B cell (primary cell): ENCODE measurements around the gene PAM. TPM values are rescaled to one million over a fixed set of nuclear protein-coding genes. Genes with fewer than 3 reads are reported as not detected.

Source experiments
- ATAC-seq: fragments of 200-7000 bp; cut with Tn5 transposase; one replicate; pipeline ENCODE4 v1.10.0; 2021; ENCODE audit warnings: low read depth, mild to moderate bottlenecking, moderate number of reproducible peaks, moderate library complexity
- CTCF ChIA-PET: fragments of 350-600 bp; sonication (Branson Sonifier 250); formaldehyde crosslinking; loops from one replicate; lab custom pipeline; 2021; ENCODE audit warnings: antibody characterized with exemption, inconsistent platforms; lab: Charles Lee
- POLR2A ChIA-PET: fragments of 350-600 bp; sonication (Branson Sonifier 250); formaldehyde crosslinking; loops from one replicate; lab custom pipeline; 2021; ENCODE audit warnings: antibody characterized with exemption; lab: Charles Lee
- DNase-seq: peaks from one replicate; pipeline ENCODE4 v3.0.0; 2013
- H2AFZ ChIP-seq: 2 replicates; pipeline ENCODE4 v1.6.1; 2012; ENCODE audit warnings: mild to moderate bottlenecking, low read depth, low read length; ENCODE audit not compliant: insufficient read depth, poor library complexity, severe bottlenecking
- H3K27ac ChIP-seq, 2 donors: 1 replicate in 1 of 2; 2 replicates in 1 of 2; pipeline ENCODE4 v1.5.1; 2012 to 2013; ENCODE audit warnings: low read length in 2 of 2, mild to moderate bottlenecking in 2 of 2, moderate library complexity in 1 of 2
- H3K27me3 ChIP-seq, 4 experiments: fragments of 200-600 bp in 1 of 4; sonication (generic) in 1 of 4; replicated peaks in 1 of 4; 1 replicate in 2 of 4; 2 replicates in 2 of 4; pipeline versions ENCODE4 v1.6.1 to v1.7.0; 2013 to 2016; ENCODE audit warnings: low read length in 3 of 4, mild to moderate bottlenecking in 2 of 4, mixed read lengths in 1 of 4, moderate library complexity in 1 of 4; ENCODE audit not compliant: insufficient read depth in 4 of 4, control insufficient read depth in 3 of 4; ENCODE audit errors: control extremely low read depth in 1 of 4
- H3K36me3 ChIP-seq, 2 experiments: replicated peaks in 1 of 2; 1 replicate in 1 of 2; 2 replicates in 1 of 2; pipeline versions ENCODE4 v1.6.1 to v1.7.1; 2013; ENCODE audit warnings: low read length in 1 of 2; ENCODE audit not compliant: insufficient read depth in 2 of 2, control insufficient read depth in 1 of 2; ENCODE audit errors: control extremely low read depth in 1 of 2, extremely low read depth in 1 of 2
- H3K4me1 ChIP-seq, 2 donors: fragments of 200-600 bp in 1 of 2; sonication (generic) in 1 of 2; 1 replicate in 1 of 2; 2 replicates in 1 of 2; pipeline versions ENCODE4 v1.5.1 to v1.6.1; 2013 to 2017; ENCODE audit warnings: low read length in 2 of 2; ENCODE audit not compliant: control insufficient read depth in 2 of 2, insufficient read depth in 2 of 2
- H3K4me2 ChIP-seq: replicated peaks from 2 replicates; pipeline ENCODE3; 2012; ENCODE audit warnings: mild to moderate bottlenecking, low read depth, low read length; ENCODE audit not compliant: poor library complexity, severe bottlenecking
- H3K4me3 ChIP-seq, 5 experiments: fragments of 200-600 bp in 1 of 5; sonication (generic) in 1 of 5; 1 replicate in 3 of 5; 2 replicates in 2 of 5; pipeline versions ENCODE4 v1.5.1 to v1.7.0; 2011 to 2016; ENCODE audit warnings: low read length in 4 of 5, mild to moderate bottlenecking in 4 of 5, low read depth in 2 of 5, control low read depth in 1 of 5, moderate library complexity in 1 of 5; ENCODE audit not compliant: insufficient read depth in 1 of 5; ENCODE audit errors: control extremely low read depth in 1 of 5, extremely low read depth in 1 of 5
- H3K79me2 ChIP-seq: fragments of 200-600 bp; sonication (generic); one replicate; pipeline ENCODE4 v1.6.0; 2016; ENCODE audit warnings: low read length; ENCODE audit not compliant: control insufficient read depth, insufficient read depth
- H3K9ac ChIP-seq: fragments of 200-600 bp; sonication (generic); 2 replicates; pipeline ENCODE4 v1.6.1; 2017; ENCODE audit warnings: mild to moderate bottlenecking, low read length, moderate library complexity
- H3K9me3 ChIP-seq, 3 donors: one replicate each; pipeline versions ENCODE4 v1.6.1 to v1.7.1; 2013; ENCODE audit warnings: low read length in 2 of 3; ENCODE audit not compliant: control insufficient read depth in 2 of 3, insufficient read depth in 1 of 3; ENCODE audit errors: control extremely low read depth in 1 of 3
- H4K20me1 ChIP-seq: 2 replicates; pipeline ENCODE4 v1.6.0; 2012; ENCODE audit warnings: mild to moderate bottlenecking, low read length; ENCODE audit not compliant: insufficient read depth, control insufficient read depth, poor library complexity, severe bottlenecking
- H3K27ac Mint-ChIP-seq: one replicate; pipeline ENCODE4 v1.8.0; 2021; ENCODE audit warnings: mixed read lengths
- H3K27me3 Mint-ChIP-seq: one replicate; pipeline ENCODE4 v1.8.0; 2021; ENCODE audit warnings: mixed read lengths
- H3K4me1 Mint-ChIP-seq: one replicate; pipeline ENCODE4 v1.8.0; 2021; ENCODE audit warnings: mixed read lengths
- H3K4me3 Mint-ChIP-seq: one replicate; pipeline ENCODE4 v1.8.0; 2021; ENCODE audit warnings: mixed read lengths
- H3K9me3 Mint-ChIP-seq: one replicate; pipeline ENCODE4 v1.8.0; 2022; ENCODE audit warnings: mixed read lengths; ENCODE audit not compliant: insufficient read depth
- CTCF ChIP-seq: fragments of 200-600 bp; IDR thresholded peaks from one replicate; pipeline ENCODE4 v1.8.0; 2022; ENCODE audit warnings: antibody characterized with exemption, mild to moderate bottlenecking
- EZH2 ChIP-seq: IDR thresholded peaks from 2 replicates; pipeline ENCODE4 v1.6.1; 2012; ENCODE audit warnings: borderline replicate concordance, low read depth, mild to moderate bottlenecking, moderate library complexity, low read length; ENCODE audit not compliant: insufficient read depth, poor library complexity, severe bottlenecking
- WGBS: methylation state at CpG from one replicate; pipeline ENCODE4 v1.1.5; 2013; ENCODE audit warnings: missing lambda C conversion rate; ENCODE audit not compliant: insufficient coverage; 5-methylcytosine and 5-hydroxymethylcytosine counted together
- intact Hi-C: fragments of 100-400 bp; cut with micrococcal nuclease; formaldehyde crosslinking; loops from one replicate; pipeline ENCODE4 v1.10.0; 2022
- polyA plus RNA-seq: library from polyadenylated mRNA; depleted of rRNA; stranded (reverse); fragments of >200 nt; gene quantifications from 2 replicates; pipeline ENCODE4 v1.2.3, GENCODE V29; 2012
- total RNA-seq, 2 donors: library from RNA; stranded (reverse); fragments of 120-200 nt in 1 of 2; gene quantifications; 1 replicate in 1 of 2; 2 replicates in 1 of 2; pipeline versions ENCODE4 v1.2.3 to v1.2.4, GENCODE V29; 2013 to 2022

PAM gene
- total and polyA plus RNA-seq, 2 donors (not counting 1 experiment from before 2014, with no cell fraction given): 1.00 to 34.8 TPM

GRCh38 chr5:102798104-102798785 is 43.1 kb downstream of the PAM start:
- H3K4me3 Mint-ChIP-seq: no peak overlapping the region
- ATAC-seq: no peak
- Histone ChIP-seq H3K9me3 (no peaks in the 10 kb centered on the region), H3K79me2 (no peaks in the 10 kb centered on the region), H3K36me3 (no peaks in the 10 kb centered on the region), H3K27ac (no peak overlapping the region), H3K4me1 (no peaks in the 10 kb centered on the region), H2AFZ (no peak overlapping the region), H3K9ac (no peak overlapping the region), H3K4me3 (no peak overlapping the region), H3K4me2 (no peak overlapping the region), H4K20me1 (no peaks in the 10 kb centered on the region), H3K27me3 (no peaks in the 10 kb centered on the region)
- ChIA-PET CTCF (no interaction called here), POLR2A (no interaction called here)
- peaks cover 14% of the 10 kb centered on the region for H3K4me1 Mint-ChIP-seq
- H3K27ac Mint-ChIP-seq: no peak overlapping the region
- intact Hi-C loops: no loop called here
- H3K27me3 Mint-ChIP-seq: no peaks in the 10 kb centered on the region
- TF ChIP-seq CTCF: no peak
- TF ChIP-seq EZH2: no peak
- DNase-seq: no peak
- 93% methylated on average over 2 of the region's 5 CpGs for WGBS
- no peaks in the 10 kb centered on the region for H3K9me3 Mint-ChIP-seq

GRCh38 chr5:102799017-102799416 is 43.9 kb downstream of the PAM start:
- H3K79me2 ChIP-seq: no peaks in the 10 kb centered on the region
- WGBS: 80% methylated on average over 1 of the region's 2 CpGs
- no peaks in the 10 kb centered on the region for H4K20me1 ChIP-seq
- no peaks in the 10 kb centered on the region for H3K27me3 ChIP-seq
- H3K4me1 Mint-ChIP-seq: peaks cover 14% of the 10 kb centered on the region
- no peak overlapping the region for H3K27ac ChIP-seq
- TF ChIP-seq EZH2 (no peak), CTCF (no peak)
- no peak overlapping the region for H3K9ac ChIP-seq
- H3K9me3 ChIP-seq: no peaks in the 10 kb centered on the region
- H3K4me1 ChIP-seq: no peaks in the 10 kb centered on the region
- no peak overlapping the region for H3K4me2 ChIP-seq
- DNase-seq (no peak), ATAC-seq (no peak)
- H3K27ac Mint-ChIP-seq: no peak overlapping the region
- ChIA-PET CTCF (no interaction called here), POLR2A (no interaction called here)
- H3K9me3 Mint-ChIP-seq: no peaks in the 10 kb centered on the region
- intact Hi-C loops: no loop called here
- no peak overlapping the region for H2AFZ ChIP-seq
- H3K4me3 ChIP-seq: no peak overlapping the region
- no peak overlapping the region for H3K4me3 Mint-ChIP-seq
- H3K36me3 ChIP-seq: no peaks in the 10 kb centered on the region
- H3K27me3 Mint-ChIP-seq: no peaks in the 10 kb centered on the region
